A673 (cell line): Measurements from ENCODE around the gene TIGAR. TPM values are rescaled to one million over a fixed set of nuclear protein-coding genes. Genes with fewer than 3 reads are reported as not detected.

Source experiments
- BruUV-seq: library from RNA; stranded (reverse); fragments of 400-500 nt; replicated peaks from 2 replicates; lab custom pipeline; 2021; lab: Mats Ljungman, UMichigan
- CTCF ChIA-PET: fragments of 300-600 bp; sonication (Branson Sonifier 250); formaldehyde crosslinking; loops from one replicate; lab custom pipeline; 2022; ENCODE audit warnings: antibody characterized with exemption; lab: Charles Lee
- POLR2A ChIA-PET: fragments of 300-600 bp; sonication (Branson Sonifier 250); formaldehyde crosslinking; loops from one replicate; lab custom pipeline; 2022; ENCODE audit warnings: antibody characterized with exemption; ENCODE audit not compliant: low non-redundant PET; lab: Charles Lee
- DNase-seq: peaks from one replicate; pipeline ENCODE4 v3.0.0-alpha.2; 2015; ENCODE audit warnings: low spot score
- H3K27ac ChIP-seq: fragments of 200-600 bp; sonication (generic); 2 replicates; pipeline ENCODE4 v1.5.1; 2016; ENCODE audit warnings: mixed run types, low read depth, mild to moderate bottlenecking, mixed read lengths, antibody characterized with exemption, low read length; ENCODE audit not compliant: poor library complexity, severe bottlenecking
- H3K27me3 ChIP-seq: fragments of 200-600 bp; sonication (generic); replicated peaks from 2 replicates; pipeline ENCODE4 v1.6.1; 2017; ENCODE audit warnings: mixed run types, low read depth, mild to moderate bottlenecking, mixed read lengths, antibody characterized with exemption, low read length; ENCODE audit not compliant: insufficient read depth, poor library complexity
- H3K36me3 ChIP-seq: fragments of 200-600 bp; sonication (generic); 2 replicates; pipeline ENCODE4 v1.6.1; 2016; ENCODE audit warnings: mixed run types, mild to moderate bottlenecking, mixed read lengths, antibody characterized with exemption, low read length; ENCODE audit not compliant: insufficient read depth, poor library complexity, severe bottlenecking
- H3K4me1 ChIP-seq: fragments of 200-600 bp; sonication (generic); 2 replicates; pipeline ENCODE4 v1.6.1; 2017; ENCODE audit warnings: mixed run types, mild to moderate bottlenecking, mixed read lengths, antibody characterized with exemption, low read length; ENCODE audit not compliant: insufficient read depth, poor library complexity, severe bottlenecking
- H3K4me3 ChIP-seq: fragments of 200-600 bp; sonication (generic); 2 replicates; pipeline ENCODE4 v1.5.1; 2016; ENCODE audit warnings: low read depth, mixed run types, mild to moderate bottlenecking, mixed read lengths, low read length; ENCODE audit not compliant: poor library complexity, severe bottlenecking
- H3K9me3 ChIP-seq: fragments of 200-600 bp; sonication (generic); 2 replicates; pipeline ENCODE4 v1.6.1; 2016; ENCODE audit warnings: mixed run types, low read depth, mild to moderate bottlenecking, mixed read lengths, antibody characterized with exemption, low read length; ENCODE audit not compliant: poor library complexity, severe bottlenecking
- CTCF ChIP-seq: fragments of 300-800, 200-600 bp; sonication (generic); conservative IDR thresholded peaks from 2 replicates; pipeline ENCODE4 v1.5.1; 2017; ENCODE audit warnings: low read depth, mild to moderate bottlenecking, antibody characterized with exemption, low read length, moderate library complexity, mixed read lengths
- EZH2 ChIP-seq: fragments of 200-600 bp; sonication (generic); IDR thresholded peaks from 2 replicates; pipeline ENCODE4 v1.6.1; 2017; ENCODE audit warnings: borderline replicate concordance, low read depth, mild to moderate bottlenecking, mixed read lengths, antibody characterized with exemption, low read length; ENCODE audit not compliant: poor library complexity, severe bottlenecking
- intact Hi-C: fragments of 100-400 bp; cut with micrococcal nuclease; formaldehyde crosslinking; loops from one replicate; pipeline ENCODE4 v1.10.0; 2022; ENCODE audit not compliant: unreplicated experiment
- total RNA-seq: library from RNA; stranded (reverse); gene quantifications from 2 replicates; pipeline ENCODE4 v1.2.3, GENCODE V29; 2021

TIGAR gene
- total RNA-seq, 1 experiment from 2014 or later, result 15.5 TPM

DNA sequence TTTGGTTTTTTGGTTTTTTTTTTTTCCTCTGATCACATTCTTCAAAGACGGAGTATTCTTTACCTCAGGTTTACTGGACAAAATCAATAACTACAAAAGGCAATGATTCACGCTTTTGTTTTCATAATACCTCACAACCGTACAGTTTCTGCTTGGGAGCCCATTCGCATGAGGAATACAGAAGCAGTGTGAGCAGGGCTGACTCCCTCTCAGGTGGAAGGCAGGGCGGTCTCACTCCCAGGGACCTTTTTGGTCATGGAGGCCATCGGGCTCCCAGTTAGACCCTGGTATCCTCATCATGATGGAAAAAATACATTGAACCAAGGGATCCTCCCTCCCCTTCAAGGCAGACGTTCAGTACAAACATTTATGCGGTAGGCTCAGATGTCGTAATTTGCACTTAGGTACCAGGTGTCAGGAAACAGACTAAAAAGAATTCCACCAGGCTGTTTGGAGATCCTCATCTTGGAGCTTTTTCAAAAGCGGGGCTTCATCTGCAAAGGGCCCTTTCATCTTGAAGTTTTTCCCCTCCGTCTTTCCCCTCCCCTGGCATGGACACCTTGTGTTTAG, 19.0 kb upstream of the TIGAR start:
- H3K27ac ChIP-seq, result no peak overlapping the region
- peaks cover 55% of the 10 kb centered on the region for H3K27me3 ChIP-seq
- no peak overlapping the region for H3K4me3 ChIP-seq
- H3K4me1 ChIP-seq, result no peaks in the 10 kb centered on the region
- CTCF ChIA-PET, result no interaction called here
- no TSS peak for BruUV-seq
- no peaks in the 10 kb centered on the region for H3K9me3 ChIP-seq
- TF ChIP-seq CTCF (no peak), EZH2 (no peak)
- DNase-seq, result no peak
- H3K36me3 ChIP-seq, result no peaks in the 10 kb centered on the region
- POLR2A ChIA-PET, result no interaction called here
- intact Hi-C loops, result no loop called here

- Histone ChIP-seq H3K4me3 (no peak overlapping the region), H3K4me1 (no peaks in the 10 kb centered on the region), H3K27me3 (peaks cover 55% of the 10 kb centered on the region), H3K27ac (no peak overlapping the region), H3K9me3 (no peaks in the 10 kb centered on the region), H3K36me3 (no peaks in the 10 kb centered on the region)
- no TSS peak for BruUV-seq
- POLR2A ChIA-PET, result no interaction called here
- intact Hi-C loops, result no loop called here
- no peak for DNase-seq
- TF ChIP-seq CTCF, result no peak
- no peak for TF ChIP-seq EZH2
- CTCF ChIA-PET, result no interaction called here
Observed at GRCh38 chr12:4302881-4303280, 18.1 kb upstream of the TIGAR start.

- CTCF ChIA-PET, result no interaction called here
Observed at GRCh38 chr12:4303750-4304149, 17.3 kb upstream of the TIGAR start.

More at GRCh38 chr12:4303750-4304149, 17.3 kb upstream of the TIGAR start:
- TF ChIP-seq CTCF, result no peak
- TF ChIP-seq EZH2, result no peak
- Histone ChIP-seq H3K4me3 (no peak overlapping the region), H3K27me3 (peaks cover 55% of the 10 kb centered on the region), H3K9me3 (no peaks in the 10 kb centered on the region), H3K4me1 (no peaks in the 10 kb centered on the region), H3K27ac (no peak overlapping the region), H3K36me3 (no peaks in the 10 kb centered on the region)
- intact Hi-C loops, result no loop called here
- BruUV-seq, result no TSS peak
- POLR2A ChIA-PET, result no interaction called here
- no peak for DNase-seq
